HCT116 (cell line): ENCODE data around the gene SYTL4.

ENCODE experiments used
- EZH2phosphoT487 ChIP-seq: fragments of 200-600 bp; IDR thresholded peaks from 2 replicates; pipeline ENCODE4 v1.6.1; 2018; ENCODE audit warnings: antibody characterized with exemption, borderline replicate concordance
- SIN3A ChIP-seq: IDR thresholded peaks from 2 replicates; pipeline ENCODE4 v1.6.1; 2012; ENCODE audit warnings: low read depth
- SP1 ChIP-seq: IDR thresholded peaks from 2 replicates; pipeline ENCODE4 v1.6.1; 2012; ENCODE audit warnings: low read depth
- ZNF274 ChIP-seq: fragments of 200-500 bp; sonication (Bioruptor generic); IDR thresholded peaks from 2 replicates; pipeline ENCODE4 v1.6.1; 2014; ENCODE audit warnings: mild to moderate bottlenecking, low read depth, low read length, inconsistent platforms
- TF ChIP-seq, protein P1 (sequence below), 3 experiments: fragments of 200-600 bp in 1 of 3; sonication (generic) in 1 of 3; IDR thresholded peaks in 2 of 3; conservative IDR thresholded peaks in 1 of 3; 2 replicates each; pipeline ENCODE4 v1.5.1; 2012 to 2017; ENCODE audit warnings: low read depth in 2 of 3, low read length in 2 of 3, antibody characterized with exemption in 1 of 3, borderline replicate concordance in 1 of 3, control low read depth in 1 of 3, mild to moderate bottlenecking in 1 of 3, mixed read lengths in 1 of 3, mixed run types in 1 of 3, moderate library complexity in 1 of 3; ENCODE audit not compliant: insufficient read depth in 1 of 3

DNA sequence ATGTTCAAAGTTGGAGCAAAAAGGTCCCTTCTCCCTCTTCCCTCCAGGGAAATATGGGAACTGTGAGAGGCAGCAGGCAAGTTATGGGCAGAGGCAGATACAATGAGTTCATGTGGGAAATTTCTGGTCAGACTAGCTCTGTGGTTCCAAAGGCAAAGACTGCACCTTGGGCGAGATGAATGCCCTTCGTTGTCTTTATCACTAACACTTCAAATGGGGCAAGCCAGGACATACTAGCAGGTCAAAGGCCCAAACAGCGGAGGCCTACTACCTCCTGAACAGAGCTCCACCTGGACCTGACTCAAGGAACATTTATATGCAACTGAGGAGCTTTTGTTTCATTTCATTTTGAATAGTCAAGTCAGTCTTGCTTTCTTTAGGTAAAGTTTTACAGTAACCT, 59.0 kb downstream of the SYTL4 start:
- TF ChIP-seq SP1 (no peak), SIN3A (no peak), EZH2phosphoT487 (no peak), ZNF274 (no peak)
- TF ChIP-seq, protein P1, sequence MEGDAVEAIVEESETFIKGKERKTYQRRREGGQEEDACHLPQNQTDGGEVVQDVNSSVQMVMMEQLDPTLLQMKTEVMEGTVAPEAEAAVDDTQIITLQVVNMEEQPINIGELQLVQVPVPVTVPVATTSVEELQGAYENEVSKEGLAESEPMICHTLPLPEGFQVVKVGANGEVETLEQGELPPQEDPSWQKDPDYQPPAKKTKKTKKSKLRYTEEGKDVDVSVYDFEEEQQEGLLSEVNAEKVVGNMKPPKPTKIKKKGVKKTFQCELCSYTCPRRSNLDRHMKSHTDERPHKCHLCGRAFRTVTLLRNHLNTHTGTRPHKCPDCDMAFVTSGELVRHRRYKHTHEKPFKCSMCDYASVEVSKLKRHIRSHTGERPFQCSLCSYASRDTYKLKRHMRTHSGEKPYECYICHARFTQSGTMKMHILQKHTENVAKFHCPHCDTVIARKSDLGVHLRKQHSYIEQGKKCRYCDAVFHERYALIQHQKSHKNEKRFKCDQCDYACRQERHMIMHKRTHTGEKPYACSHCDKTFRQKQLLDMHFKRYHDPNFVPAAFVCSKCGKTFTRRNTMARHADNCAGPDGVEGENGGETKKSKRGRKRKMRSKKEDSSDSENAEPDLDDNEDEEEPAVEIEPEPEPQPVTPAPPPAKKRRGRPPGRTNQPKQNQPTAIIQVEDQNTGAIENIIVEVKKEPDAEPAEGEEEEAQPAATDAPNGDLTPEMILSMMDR (IDR thresholded peaks at IDR 0.05 in 2 of 3, conservative IDR thresholded peaks at IDR 0.05 in 1 of 3; ENCODE audit: borderline replicate concordance in 1 of 3, insufficient read depth in 1 of 3, low read depth in 2 of 3, low read length in 2 of 3) = no peak
